NCI-H774 (cell line): Measurements from ENCODE around the gene AUP1.
"Not testable (repeated sequence)": the region's sequence is repeated elsewhere in the genome, so short reads cannot be mapped to it uniquely, and the experiment has no call there.

Source experiments
- DNase-seq: peaks from one replicate; lab custom pipeline; 2025; lab: John Stamatoyannopoulos, UW

AUP1 gene

DNA sequence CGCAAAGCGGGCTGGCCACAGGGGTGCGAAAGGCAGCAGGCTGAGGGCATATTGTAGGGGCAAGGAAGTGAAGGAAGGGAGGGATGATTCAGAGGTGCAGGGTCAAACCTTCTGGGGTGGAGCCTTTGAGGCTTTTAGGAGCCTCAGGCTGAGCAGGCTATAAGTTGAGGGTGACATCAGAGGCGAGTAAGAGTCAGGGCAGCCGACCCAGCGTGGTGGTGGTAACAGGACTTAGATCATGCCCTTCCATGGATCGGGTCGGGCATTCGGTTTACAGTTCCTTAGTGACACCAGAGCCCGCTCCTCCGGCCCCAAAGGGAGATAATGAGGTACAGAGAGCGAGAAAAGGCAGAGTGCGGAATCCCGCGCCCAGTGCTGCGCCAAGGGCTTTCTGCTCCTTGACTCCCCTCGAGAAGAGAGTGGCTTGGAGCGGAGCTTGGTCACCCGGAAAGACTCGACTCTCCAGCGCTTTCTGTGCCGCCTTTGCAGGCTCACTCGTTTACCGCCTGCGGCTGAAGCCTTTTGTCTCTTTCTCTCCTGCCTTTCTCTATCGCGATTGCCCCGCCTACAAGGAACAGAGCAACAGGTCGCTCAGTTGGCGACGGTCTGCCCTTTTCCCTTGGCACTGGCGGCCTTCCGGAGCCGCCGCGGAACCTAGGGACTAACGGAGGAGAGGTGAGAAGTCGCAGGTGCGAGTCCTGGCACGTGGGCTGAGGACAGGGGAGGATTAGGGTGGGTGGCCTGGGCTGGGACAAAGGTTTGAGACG, 30.8 kb downstream of the AUP1 start:
- no peak for DNase-seq

- DNase-seq: peak; percentile 18
These were observed 31.6 kb downstream of the AUP1 start for GRCh38 chr2:74497777-74498499.

DNA sequence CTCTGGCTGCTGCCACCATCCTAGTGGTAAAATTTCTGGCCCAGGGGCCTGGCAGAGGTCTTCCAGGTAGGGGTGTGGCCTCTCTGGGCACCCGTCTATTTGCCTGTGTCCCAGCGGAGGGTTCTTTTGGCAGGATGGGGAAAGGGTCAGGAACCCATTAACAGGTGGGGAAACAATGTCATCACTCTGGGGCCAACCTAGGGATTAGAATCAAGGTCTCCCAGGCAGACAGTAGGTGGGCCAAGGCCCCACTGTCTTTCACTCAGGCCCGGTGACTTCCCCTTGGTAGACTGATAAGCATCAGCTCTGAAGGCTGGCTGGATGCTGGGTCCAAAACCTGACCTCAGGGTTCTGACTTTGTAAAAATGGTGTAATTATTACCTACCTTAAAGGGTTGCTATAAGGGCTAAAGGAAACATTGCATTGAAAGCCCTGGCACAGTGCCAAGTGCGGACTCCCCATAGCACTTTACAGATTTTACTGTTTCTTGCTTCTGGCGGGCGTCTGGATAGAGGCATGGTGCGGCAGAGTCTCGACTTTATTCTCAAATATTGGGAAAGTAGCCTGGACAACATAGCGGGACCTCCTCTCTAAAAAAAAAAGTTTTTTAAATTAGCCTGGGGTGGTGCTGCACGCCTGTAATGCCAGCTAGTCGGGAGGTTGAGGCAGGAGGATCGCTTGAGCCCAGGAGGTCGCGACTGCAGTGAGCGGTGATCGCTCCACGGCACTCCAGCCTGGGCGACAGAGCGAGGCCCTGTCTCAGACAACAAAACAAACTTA, 32.3 kb downstream of the AUP1 start:
- no peak for DNase-seq

DNA sequence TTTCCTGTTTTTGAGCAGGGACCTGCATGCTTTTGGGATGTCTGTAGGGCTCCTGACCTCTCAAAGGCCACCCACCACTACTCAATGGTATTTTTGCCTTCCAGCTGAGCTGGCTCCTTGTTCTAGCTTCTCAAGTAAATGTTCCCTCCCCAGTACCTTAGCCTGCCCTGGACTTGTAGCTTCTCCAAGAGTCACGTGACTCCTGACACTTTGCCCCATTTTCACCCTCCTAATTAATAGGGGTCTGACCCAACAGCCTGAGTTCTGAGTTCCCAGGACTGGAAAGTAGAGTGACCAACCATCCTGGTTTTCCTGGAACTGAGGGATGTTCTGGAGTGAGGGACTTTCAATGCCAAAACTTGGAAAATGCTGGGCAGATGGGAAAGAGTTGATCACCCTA, 34.1 kb downstream of the AUP1 start:
- no peak for DNase-seq

GRCh38 chr2:74493546-74493945, 36.0 kb downstream of the AUP1 start:
- DNase-seq: no peak

DNA sequence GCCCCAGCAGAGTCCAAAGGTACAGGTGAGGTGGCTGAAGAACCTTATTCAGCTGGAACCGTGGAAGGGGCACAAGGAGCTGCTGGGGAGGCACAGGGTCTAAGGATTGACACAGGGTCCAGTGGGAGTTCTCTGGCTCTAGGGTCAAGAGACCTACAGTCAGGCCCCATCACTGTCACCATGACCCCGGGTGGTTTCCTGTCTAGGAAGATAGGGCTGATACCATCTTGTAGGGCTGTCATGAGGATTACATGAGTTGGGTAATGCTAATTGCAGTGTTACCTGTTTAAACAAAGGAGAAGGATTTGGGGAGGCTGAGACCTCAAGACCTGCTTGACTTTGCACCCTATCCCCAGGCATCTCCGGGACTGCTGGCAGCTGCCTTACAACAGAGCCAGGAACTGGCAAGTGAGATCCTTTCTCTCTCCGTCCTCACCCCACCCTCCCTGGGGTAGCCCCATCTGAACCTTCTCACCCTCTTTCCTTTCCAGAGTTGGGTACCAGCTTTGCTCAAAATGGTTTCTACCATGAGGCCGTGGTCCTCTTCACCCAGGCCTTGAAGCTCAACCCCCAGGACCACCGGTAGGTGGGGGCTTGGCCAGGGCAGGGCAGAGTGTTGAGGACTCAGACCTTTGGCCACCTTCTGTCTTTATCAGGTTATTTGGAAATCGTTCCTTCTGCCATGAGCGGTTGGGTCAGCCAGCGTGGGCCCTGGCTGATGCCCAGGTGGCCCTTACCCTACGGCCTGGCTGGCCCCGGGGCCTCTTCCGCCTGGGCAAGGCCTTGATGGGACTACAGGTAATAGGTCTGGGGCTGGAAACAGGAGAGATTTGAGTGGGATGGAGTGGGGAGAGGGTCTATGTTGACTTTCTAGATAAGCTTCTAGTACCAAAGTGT, 37.6 kb downstream of the AUP1 start:
- no peak for DNase-seq

DNA sequence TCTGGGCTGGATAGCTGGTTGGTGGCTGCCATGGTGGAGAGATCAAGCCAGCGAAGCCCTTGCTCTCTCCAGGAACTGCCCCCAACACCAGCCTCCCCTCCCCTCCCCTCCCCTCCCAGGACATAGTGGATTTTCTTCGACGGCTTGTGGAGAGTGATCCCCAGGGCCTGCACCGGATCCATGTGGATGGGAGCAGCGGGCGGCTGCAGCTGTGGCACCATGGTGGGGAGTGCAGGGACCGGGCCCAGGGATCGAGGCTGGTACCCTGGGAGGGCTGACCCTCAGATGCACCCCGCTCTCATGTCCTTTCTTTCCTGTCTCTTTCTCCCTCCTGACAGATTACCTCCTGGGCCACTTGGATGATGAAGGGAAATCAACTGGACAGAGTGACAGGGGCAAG, 39.6 kb downstream of the AUP1 start:
- no peak for DNase-seq

GRCh38 chr2:74488643-74489481, 40.6 kb downstream of the AUP1 start:
- no peak for DNase-seq

- DNase-seq: no peak
These were observed 43.4 kb downstream of the AUP1 start for GRCh38 chr2:74486141-74486540.

DNA sequence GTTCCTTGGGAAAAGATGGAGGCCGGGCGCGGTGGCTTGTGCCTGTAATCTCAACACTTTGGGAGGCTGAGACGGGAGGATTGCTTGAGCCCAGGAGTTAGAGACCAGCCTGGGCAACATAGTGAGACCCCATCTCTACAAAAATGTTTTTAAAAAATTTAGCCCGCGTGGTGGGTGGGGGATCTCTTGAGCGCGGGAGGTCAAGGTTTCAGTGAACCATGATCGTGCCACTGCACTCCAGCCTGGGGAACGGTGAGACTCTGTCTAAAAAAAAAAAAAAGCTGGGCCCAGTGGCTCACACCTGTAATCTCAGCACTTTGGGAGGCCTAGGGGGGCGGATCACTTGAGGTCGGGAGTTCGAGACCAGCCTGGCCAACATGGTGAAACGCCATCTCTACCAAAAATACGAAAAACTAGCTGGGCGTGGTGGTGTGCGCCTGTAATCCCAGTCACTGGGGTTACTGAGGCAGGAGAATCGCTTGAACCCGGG, 45.8 kb downstream of the AUP1 start:
- DNase-seq: not testable (repeated sequence)

GRCh38 chr2:74482801-74483674, 46.5 kb downstream of the AUP1 start, which contains the start of the genes CCDC142 and TTC31:
TSS of gene CCDC142 (minus strand) at chr2:74482998. CDS start at chr2:74482837, 161 bp downstream.
TSS of gene TTC31 (plus strand) at chr2:74483081. CDS start at chr2:74483096, 15 bp downstream.
- DNase-seq: peak; percentile 91

GRCh38 chr2:74481961-74482800, 47.3 kb downstream of the AUP1 start:
- no peak for DNase-seq

DNA sequence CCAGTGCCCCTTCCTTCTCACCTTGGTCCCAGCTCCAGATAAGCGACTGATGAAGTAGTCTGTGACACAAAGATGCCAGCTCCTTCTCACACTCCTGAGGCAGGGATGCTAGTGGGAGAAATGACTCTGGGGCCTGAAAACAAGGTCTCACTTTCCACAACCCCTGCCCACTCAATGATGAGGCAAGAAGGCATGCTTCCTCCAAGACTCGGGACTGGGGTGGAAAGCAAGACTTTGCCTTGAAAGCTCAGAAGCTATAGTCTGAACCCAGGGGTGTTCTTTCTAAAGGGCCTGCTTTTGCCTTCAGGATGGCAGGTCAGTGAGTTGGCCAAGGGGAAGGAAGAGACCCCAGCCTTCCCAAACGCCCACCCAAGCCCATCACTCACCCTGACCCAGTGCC, 48.1 kb downstream of the AUP1 start:
- no peak for DNase-seq
